Activated CD4-positive, alpha-beta T cell treated with anti-CD3 and anti-CD28 coated beads, Interleukin-2, amount 50 U/mL, for 4 hours (primary cell): ENCODE measurements around the gene TPX2.

Source experiments
- DNase-seq, 2 experiments: peaks; one replicate each; pipeline ENCODE4 v3.0.0-alpha.2; 2020

TPX2 gene

GRCh38 chr20:31707258-31707615 lies 31.9 kb upstream of the TPX2 start:
- DNase-seq: no peak

DNA sequence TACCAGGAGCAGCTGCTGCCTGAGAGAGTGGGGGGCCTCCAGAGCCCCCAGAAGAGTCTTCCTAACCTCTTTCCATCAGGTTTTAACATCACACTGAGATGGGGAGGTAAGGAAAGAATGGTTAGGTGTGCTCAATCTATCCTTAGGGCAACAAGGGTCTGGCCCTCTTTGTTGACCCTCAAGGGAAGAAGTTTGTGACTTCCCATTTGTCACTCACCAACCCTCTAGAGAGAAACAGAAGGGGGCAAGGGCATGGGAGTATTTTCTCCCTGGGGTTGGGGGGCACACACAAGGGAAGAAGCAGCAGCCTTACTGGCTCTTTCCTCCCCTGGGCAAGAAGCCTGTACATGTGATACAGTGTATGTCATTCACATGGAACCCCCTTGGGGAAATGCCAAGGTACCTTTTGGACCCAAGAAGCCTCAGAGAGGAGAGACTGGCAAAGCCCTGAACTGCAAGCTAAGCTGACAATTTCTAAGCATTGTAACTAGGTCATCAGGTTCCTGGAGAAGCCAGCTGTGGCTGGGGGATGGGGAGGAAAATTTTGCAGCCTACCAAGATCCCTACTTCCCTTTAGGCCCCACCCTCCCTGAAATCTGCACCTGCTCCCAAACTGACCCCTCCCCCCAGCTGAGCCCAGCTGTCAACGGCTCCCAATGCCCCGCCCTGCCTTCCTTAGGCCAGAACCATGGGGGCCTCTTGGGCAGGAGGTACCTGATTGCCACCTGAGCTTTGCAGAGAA lies 30.9 kb upstream of the TPX2 start:
- DNase-seq: no peak

DNA sequence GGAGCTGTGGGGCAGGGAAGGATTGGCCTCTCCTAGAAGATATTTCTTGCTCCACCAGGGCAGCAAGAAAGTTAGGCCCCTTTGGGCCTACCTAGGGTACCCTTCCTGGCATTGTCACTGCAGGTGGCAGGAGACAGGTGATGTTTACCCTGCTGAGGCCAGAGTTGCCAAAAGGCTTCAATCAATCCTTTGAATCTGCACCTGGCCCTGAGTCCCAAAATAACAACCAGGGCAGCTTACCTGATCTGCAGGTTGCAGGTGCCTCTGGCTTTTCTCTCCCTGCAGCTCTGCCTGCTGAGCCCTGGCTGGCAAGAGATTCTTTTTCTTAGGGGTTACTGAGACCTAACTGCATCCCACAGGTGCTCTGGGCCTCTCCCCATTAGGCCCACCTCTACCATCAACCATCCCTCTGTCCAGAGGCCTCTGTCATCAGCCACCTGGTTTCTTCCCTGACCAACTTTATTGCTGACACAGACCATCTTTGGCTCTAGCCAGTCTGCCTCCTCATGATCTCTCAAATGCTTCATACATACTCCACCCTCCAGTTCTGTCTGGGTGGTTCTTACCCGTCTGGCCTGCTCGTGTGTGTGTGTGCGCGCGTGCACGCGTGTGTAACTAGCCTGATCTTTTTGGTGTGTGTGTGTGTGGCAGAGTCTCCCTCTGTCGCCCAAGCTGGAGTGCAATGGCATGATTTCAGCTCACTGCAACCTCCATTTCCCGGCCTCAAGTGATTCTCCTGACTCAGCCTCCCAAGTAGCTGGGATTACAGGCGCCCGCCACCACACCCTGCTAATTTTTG lies 30.2 kb upstream of the TPX2 start:
- no peak for DNase-seq

DNA sequence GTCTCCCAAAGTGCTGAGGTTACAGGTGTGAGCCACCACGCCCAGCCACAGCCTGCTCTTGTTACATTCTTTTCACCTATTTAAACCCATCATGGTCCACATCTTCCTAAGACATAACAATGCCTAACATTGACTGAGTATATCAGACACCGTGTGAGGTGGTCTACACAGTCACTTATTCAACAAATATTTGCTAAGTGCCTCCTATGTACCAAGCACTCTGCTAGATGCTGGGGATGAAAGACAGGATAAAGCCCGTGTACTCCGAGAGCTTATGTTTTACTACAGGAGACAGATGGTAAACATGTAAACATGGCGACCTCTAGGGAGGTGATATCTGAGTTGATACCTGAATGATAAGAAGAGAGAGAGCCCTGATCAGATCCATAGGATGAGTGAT lies 29.2 kb upstream of the TPX2 start:
- no peak for DNase-seq

- DNase-seq: no peak
These were observed 28.5 kb upstream of the TPX2 start for GRCh38 chr20:31710423-31711108.

DNA sequence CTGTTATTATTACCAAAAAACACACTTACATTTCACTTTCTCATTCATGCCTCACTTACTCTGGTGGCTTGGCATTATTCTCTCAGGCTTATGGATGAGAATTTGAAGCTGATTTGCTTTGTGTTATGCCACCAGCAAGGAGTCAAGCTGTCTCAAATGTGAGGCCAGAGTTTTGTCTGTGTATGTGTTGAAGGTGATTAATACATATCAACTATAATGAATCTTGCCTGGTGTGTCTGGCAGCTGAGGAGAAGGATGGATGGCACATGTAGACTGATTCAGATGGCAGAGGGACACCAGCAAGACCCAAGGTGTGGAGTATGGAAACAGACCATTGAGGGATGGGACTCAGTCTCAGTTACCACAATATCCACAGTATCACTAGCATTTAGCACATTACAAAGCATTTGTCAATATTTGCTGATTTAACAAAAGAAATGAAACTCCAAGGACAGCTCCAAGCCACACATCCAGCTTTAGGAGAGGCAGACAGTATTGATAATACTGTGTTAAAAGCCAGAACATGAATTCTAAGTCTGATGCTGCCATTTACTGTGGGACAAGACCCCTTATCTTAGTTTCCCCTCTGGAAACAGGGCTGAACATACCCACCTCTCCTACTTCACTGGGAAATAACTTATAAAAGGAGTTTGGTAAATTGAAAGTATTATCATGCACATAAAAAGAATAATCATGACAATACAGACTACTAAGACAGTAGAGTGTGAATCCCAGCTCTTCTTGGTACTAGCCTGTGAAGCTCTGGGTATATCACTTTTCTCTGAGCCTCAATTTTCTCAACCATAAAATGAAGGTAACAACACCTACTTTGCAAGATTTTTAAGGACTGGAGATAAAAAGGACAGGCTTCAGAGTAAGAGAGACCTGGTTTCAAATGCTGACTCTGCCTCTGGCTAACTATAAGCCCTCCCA lies 27.6 kb upstream of the TPX2 start:
- no peak for DNase-seq

- DNase-seq: no peak
These were observed 27.0 kb upstream of the TPX2 start for GRCh38 chr20:31712112-31712553.

DNA sequence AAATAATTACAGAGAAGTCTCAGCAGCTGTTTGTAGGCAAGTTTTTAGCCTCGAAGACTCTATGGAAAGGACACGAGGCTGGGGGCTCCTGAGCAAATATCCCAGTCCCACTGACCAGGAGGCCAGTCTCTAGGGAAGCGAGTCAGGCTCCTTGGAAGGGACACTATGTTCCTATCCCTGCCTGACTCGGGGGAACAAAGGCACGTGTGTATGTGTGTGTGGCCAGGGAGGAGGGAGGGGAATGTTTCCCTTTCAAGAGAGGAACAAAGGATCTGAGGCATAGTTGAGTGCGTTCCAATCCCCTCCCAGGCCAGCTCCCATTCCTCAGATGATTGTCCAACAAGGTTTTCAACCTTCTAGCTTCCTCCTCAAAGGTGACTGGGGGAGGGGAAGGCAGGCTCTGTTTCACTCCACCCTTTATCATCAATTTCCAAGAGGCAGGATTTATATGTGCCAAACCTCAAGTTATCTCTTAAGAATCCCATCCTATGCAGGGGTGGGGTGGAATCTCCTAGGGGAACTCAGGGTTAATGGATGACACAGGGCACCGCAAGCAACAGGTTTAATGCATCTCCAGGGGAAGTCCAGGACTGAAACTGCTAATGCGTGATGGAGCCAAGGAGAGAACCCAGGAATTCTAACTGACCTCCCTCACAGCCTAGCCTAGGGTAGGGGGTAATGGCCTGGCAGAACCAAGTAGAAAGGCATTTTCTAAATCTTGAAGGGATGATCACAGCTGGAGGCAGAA lies 26.4 kb upstream of the TPX2 start:
- DNase-seq: no peak

- no peak for DNase-seq
These were observed 25.5 kb upstream of the TPX2 start for GRCh38 chr20:31713312-31714273.

- no peak for DNase-seq
These were observed 23.3 kb upstream of the TPX2 start for GRCh38 chr20:31715766-31716165.

DNA sequence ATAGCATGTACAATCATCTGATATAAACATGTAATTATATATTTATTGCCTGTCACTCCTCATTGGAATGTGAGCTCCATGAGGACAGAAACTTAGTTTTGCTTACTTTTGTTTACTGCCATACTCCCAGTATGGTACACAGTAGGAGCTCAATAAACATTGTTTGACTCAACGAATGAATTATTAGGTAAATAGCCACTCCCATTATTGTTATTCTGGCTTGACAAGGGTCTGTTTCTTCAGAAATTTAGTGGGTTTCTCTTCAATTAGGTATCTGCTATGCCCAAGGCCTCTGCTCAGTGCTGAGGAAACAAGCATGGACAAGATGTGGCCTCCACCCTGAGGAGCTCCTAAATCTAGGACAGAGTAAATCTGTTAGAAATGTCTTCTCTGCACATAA lies 22.7 kb upstream of the TPX2 start:
- DNase-seq: no peak

- DNase-seq: no peak
These were observed 22.1 kb upstream of the TPX2 start for GRCh38 chr20:31716818-31717477.

GRCh38 chr20:31717478-31718201 lies 21.4 kb upstream of the TPX2 start:
- DNase-seq: no peak

- DNase-seq: no peak
These were observed 20.0 kb upstream of the TPX2 start for GRCh38 chr20:31718952-31719643.

DNA sequence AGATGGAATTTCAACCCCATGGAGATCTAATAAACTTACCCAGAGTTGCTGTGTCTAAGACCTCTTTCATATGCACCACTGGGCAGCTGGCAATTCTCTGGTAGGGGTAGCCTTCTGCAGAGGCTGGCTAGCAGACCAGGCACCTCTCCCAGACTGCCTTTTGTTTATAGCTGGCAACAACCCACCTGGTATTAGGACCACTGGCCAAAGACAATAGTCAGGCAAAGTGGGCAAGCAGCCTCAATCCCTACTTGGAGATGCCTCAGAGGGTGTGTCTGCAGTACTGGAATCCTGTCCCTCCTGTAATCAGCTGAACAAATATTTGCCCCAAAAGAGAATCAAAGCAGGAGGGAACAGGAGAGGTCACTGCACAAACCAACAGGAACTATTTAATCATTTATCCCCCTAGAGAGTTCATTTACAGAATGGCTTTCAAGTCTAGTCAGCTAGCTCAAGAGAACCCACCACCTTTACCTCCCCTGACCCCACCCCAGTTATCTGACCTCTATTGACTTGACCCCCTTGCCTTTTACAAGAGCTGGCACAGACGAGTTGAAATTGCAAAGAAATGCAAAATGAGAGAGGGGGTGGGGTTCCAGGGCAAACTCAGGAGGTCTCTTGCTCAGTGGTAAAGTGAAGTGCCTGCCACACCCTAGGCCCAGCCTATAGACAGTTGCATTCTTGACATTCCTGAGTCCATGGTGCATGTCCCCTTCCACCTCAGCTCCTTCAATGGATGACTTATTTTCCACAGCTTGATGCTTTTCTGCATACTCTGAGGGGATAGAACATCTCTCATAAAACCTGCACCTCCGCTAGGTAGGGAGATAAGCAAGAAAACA lies 19.2 kb upstream of the TPX2 start:
- no peak for DNase-seq

DNA sequence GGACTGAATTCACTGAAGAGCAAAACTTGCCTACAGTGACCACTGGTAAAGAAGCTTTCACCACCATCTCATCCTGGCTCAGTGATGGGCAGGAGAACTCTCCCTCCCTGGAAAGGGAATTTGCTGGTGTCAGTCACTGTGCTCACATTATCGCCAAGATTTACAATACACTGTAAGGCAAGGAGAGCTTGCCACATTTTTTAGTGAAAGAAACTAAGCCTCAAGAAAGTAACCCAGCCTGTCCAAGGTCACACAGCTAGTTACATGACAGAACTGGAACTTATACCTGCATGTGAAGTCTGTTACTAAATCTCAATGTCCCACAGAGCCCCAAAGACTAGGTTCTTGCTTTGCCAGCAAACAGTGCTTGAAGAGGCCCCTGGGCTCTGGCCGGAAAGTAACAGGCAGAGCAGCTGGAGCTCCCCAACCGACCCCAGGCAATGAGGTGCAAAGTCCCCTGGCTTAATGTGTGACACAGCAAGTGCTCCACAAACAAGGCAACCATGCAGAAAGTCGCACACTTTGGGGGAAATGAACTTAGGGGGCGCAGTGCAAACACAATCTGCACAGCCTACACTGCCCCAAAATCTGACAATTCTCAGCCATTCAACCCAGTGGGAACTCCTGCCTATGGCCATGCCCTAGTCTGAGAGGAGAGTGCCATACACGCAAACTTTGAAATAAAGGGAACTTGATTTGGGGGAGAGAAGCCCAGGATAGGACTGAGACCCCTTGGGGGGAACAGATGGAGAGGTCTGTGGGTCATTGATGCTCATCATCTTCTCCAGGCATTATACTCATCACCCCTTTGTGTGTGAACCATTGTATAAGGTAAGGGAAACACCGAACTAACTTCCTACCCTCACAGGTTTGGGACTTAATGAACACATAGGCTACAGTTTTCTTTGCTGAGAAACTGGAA lies 18.3 kb upstream of the TPX2 start:
- DNase-seq: no peak
